Measurements from ENCODE around the gene CRYBA4.

GRCh38 chr22:26635117-26635516 lies 13.4 kb downstream of the CRYBA4 start:
- no peak for TF ChIP-seq CTCF (optimal IDR thresholded peaks at IDR 0.05 in 1 of 3, IDR thresholded peaks at IDR 0.05 in 1 of 3, conservative IDR thresholded peaks at IDR 0.05 in 1 of 3; ENCODE audit: extremely low read depth in 1 of 3, insufficient read depth in 2 of 3, low read length in 3 of 3)
- no peak for TF ChIP-seq EZH2 (IDR thresholded peaks at IDR 0.05; ENCODE audit: low read length)
